HepG2 (cell line): ENCODE measurements around the gene RABGEF1.

Experiments
- BHLHE40 ChIP-seq: IDR thresholded peaks from 2 replicates; pipeline ENCODE4 v1.6.1; 2011; ENCODE audit warnings: low read length, improper control_type of control experiment
- CBFB ChIP-seq: sonication (generic); formaldehyde crosslinking; IDR thresholded peaks from 2 replicates; pipeline ENCODE4 v1.4.0; 2020; ENCODE audit warnings: missing genetic modification reagents
- GTF2F1 ChIP-seq: fragments of 150-350 bp; IDR thresholded peaks from 2 replicates; pipeline ENCODE4 v1.6.1; 2014; ENCODE audit warnings: low read length
- HDAC6 ChIP-seq: fragments of 200-600 bp; sonication (generic); IDR thresholded peaks from 2 replicates; pipeline ENCODE4 v1.7.0; 2017; ENCODE audit warnings: mild to moderate bottlenecking, antibody characterized with exemption, low read length, low read depth
- KLF11 ChIP-seq: IDR thresholded peaks from 2 replicates; pipeline ENCODE4 v1.6.1; 2016; ENCODE audit warnings: missing compliant biosample characterization
- NR2C2 ChIP-seq: sonication (generic); formaldehyde crosslinking; IDR thresholded peaks from 2 replicates; pipeline ENCODE4 v1.4.0; 2020; ENCODE audit warnings: missing genetic modification reagents, mild to moderate bottlenecking, moderate library complexity, borderline replicate concordance
- POLR2AphosphoS5 ChIP-seq: IDR thresholded peaks from 2 replicates; pipeline ENCODE4 v1.6.1; 2012; ENCODE audit warnings: low read depth, low read length
- POLR2G ChIP-seq: fragments of 200-400 bp; formaldehyde crosslinking; IDR thresholded peaks from 2 replicates; pipeline ENCODE4 v1.6.1; 2018; ENCODE audit warnings: mild to moderate bottlenecking, low read depth, low read length, moderate library complexity
- ZNF776 ChIP-seq: sonication (generic); formaldehyde crosslinking; IDR thresholded peaks from 2 replicates; pipeline ENCODE4 v1.4.0; 2020; ENCODE audit warnings: mild to moderate bottlenecking, missing genetic modification reagents
- TF ChIP-seq, protein P1 (sequence below): sonication (generic); formaldehyde crosslinking; IDR thresholded peaks from 2 replicates; pipeline ENCODE4 v1.5.0; 2020; ENCODE audit warnings: mild to moderate bottlenecking, missing genetic modification reagents, moderate library complexity
- TF ChIP-seq, protein P2 (sequence below): sonication (generic); formaldehyde crosslinking; IDR thresholded peaks from 2 replicates; pipeline ENCODE4 v1.8.0; 2022; ENCODE audit warnings: missing genetic modification reagents, mild to moderate bottlenecking, moderate library complexity, borderline replicate concordance
- TF ChIP-seq, protein P3 (sequence below): sonication (generic); formaldehyde crosslinking; IDR thresholded peaks from 2 replicates; pipeline ENCODE4 v1.5.0; 2020; ENCODE audit warnings: missing genetic modification reagents

DNA sequence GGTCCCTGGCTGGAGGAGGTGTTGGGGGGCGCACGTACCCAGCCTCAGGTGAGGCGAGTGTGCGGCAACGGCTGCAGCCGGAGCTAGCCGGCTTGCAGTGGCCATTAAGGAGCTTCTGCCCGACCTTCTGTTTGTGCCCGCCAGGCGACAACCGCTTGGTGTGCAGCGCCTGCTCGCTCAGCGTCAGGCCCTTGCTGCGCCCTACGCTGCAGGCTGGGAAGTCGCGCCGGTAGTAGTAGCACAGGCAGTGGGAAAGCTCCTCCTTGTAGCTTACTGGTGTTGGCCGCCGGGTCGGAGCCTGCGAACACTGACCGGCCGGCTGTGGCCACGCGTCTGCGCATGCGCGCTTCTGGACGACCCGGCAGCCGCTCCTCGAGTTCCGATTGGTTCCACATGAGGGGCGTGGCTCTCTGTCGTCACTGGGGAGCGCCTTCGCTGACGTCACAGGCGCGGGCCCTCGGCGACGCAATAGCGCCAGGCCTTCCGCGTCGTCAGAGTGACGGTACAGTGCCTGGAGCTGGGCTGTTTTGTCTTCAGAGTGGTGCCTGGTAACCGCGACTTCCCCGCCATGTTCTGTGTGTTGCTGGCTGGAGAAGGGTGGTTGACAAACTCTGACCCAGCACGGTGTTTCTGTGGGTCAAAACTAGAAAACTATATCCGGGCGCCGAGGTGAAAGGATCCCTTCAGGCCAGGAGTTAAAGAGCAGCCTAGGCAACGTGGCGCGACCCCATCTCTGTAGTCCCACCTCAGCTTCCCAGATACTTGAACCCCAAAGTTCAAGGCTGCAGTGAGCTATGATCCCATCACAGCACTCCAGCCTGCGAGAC is 104.2 kb downstream of the RABGEF1 start:
- TF ChIP-seq, protein P1, sequence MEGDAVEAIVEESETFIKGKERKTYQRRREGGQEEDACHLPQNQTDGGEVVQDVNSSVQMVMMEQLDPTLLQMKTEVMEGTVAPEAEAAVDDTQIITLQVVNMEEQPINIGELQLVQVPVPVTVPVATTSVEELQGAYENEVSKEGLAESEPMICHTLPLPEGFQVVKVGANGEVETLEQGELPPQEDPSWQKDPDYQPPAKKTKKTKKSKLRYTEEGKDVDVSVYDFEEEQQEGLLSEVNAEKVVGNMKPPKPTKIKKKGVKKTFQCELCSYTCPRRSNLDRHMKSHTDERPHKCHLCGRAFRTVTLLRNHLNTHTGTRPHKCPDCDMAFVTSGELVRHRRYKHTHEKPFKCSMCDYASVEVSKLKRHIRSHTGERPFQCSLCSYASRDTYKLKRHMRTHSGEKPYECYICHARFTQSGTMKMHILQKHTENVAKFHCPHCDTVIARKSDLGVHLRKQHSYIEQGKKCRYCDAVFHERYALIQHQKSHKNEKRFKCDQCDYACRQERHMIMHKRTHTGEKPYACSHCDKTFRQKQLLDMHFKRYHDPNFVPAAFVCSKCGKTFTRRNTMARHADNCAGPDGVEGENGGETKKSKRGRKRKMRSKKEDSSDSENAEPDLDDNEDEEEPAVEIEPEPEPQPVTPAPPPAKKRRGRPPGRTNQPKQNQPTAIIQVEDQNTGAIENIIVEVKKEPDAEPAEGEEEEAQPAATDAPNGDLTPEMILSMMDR (CRISPR knock-in tag): 0 out of 2 replicates have a peak, but pooled peaks have one; percentile 41
- TF ChIP-seq, protein P2, sequence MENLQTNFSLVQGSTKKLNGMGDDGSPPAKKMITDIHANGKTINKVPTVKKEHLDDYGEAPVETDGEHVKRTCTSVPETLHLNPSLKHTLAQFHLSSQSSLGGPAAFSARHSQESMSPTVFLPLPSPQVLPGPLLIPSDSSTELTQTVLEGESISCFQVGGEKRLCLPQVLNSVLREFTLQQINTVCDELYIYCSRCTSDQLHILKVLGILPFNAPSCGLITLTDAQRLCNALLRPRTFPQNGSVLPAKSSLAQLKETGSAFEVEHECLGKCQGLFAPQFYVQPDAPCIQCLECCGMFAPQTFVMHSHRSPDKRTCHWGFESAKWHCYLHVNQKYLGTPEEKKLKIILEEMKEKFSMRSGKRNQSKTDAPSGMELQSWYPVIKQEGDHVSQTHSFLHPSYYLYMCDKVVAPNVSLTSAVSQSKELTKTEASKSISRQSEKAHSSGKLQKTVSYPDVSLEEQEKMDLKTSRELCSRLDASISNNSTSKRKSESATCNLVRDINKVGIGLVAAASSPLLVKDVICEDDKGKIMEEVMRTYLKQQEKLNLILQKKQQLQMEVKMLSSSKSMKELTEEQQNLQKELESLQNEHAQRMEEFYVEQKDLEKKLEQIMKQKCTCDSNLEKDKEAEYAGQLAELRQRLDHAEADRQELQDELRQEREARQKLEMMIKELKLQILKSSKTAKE (CRISPR knock-in tag): 0 out of 2 replicates have a peak, but pooled peaks have one; percentile 46
- TF ChIP-seq POLR2G (peak; percentile 86), CBFB (CRISPR knock-in tag) (peak; percentile 66), NR2C2 (peak; percentile 71; the same call in 1 of the 2 replicates), GTF2F1 (no peak), KLF11 (CRISPR knock-in tag) (peak; percentile 97), BHLHE40 (no peak), POLR2AphosphoS5 (peak; percentile 94), ZNF776 (CRISPR knock-in tag) (peak; percentile 49; the same call in 1 of the 2 replicates), HDAC6 (no peak)
- TF ChIP-seq, protein P3, sequence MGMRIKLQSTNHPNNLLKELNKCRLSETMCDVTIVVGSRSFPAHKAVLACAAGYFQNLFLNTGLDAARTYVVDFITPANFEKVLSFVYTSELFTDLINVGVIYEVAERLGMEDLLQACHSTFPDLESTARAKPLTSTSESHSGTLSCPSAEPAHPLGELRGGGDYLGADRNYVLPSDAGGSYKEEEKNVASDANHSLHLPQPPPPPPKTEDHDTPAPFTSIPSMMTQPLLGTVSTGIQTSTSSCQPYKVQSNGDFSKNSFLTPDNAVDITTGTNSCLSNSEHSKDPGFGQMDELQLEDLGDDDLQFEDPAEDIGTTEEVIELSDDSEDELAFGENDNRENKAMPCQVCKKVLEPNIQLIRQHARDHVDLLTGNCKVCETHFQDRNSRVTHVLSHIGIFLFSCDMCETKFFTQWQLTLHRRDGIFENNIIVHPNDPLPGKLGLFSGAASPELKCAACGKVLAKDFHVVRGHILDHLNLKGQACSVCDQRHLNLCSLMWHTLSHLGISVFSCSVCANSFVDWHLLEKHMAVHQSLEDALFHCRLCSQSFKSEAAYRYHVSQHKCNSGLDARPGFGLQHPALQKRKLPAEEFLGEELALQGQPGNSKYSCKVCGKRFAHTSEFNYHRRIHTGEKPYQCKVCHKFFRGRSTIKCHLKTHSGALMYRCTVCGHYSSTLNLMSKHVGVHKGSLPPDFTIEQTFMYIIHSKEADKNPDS (CRISPR knock-in tag): peak; percentile 71; the same call in 1 of the 2 replicates
